NB4 (cell line): ENCODE results near the gene RPRM.

ENCODE experiments used
- MYC ChIP-seq: IDR thresholded peaks from 2 replicates; pipeline ENCODE4 v1.6.1; 2011; ENCODE audit warnings: low read depth, low read length
- POLR2A ChIP-seq: IDR thresholded peaks from 2 replicates; pipeline ENCODE4 v1.6.1; 2011; ENCODE audit warnings: mild to moderate bottlenecking; ENCODE audit not compliant: insufficient read length; ENCODE audit errors: extremely low read depth
- TF ChIP-seq, protein P1 (sequence below): IDR thresholded peaks from one replicate; pipeline ENCODE4 v1.5.1; 2012; ENCODE audit warnings: low read depth, low read length
- TF ChIP-seq, protein P2 (sequence below): IDR thresholded peaks from 2 replicates; pipeline ENCODE4 v1.6.1; 2011; ENCODE audit warnings: low read depth, low read length

DNA sequence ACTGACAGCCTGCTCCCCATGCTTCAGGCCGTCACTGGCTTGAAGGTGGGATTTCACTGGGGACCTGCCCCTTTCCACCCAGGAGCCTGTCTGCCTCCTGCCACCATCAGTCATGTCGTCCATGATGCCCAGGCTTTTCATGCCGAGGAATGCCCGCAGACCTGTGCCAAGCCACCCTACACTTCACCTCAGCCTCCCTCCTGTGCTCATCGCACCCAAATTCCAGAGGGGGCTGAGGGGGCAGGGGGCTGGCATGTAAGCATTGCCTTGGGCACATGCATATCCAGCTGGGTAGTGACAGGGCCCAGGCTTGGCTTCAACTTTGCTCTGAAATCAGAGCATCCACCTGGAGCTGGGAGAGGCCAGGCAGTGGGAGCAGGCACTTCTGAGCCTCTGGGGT lies 20.9 kb upstream of the RPRM start:
- TF ChIP-seq, protein P1, sequence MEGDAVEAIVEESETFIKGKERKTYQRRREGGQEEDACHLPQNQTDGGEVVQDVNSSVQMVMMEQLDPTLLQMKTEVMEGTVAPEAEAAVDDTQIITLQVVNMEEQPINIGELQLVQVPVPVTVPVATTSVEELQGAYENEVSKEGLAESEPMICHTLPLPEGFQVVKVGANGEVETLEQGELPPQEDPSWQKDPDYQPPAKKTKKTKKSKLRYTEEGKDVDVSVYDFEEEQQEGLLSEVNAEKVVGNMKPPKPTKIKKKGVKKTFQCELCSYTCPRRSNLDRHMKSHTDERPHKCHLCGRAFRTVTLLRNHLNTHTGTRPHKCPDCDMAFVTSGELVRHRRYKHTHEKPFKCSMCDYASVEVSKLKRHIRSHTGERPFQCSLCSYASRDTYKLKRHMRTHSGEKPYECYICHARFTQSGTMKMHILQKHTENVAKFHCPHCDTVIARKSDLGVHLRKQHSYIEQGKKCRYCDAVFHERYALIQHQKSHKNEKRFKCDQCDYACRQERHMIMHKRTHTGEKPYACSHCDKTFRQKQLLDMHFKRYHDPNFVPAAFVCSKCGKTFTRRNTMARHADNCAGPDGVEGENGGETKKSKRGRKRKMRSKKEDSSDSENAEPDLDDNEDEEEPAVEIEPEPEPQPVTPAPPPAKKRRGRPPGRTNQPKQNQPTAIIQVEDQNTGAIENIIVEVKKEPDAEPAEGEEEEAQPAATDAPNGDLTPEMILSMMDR, result no peak
- TF ChIP-seq MYC (no peak), POLR2A (no peak)
- TF ChIP-seq, protein P2, sequence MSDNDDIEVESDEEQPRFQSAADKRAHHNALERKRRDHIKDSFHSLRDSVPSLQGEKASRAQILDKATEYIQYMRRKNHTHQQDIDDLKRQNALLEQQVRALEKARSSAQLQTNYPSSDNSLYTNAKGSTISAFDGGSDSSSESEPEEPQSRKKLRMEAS, result no peak
